Suprapubic skin (tissue), 4 donors: ENCODE measurements around the gene ANKRD13A.
"Not testable (repeated sequence)": the region's sequence is repeated elsewhere in the genome, so short reads cannot be mapped to it uniquely, and the experiment has no call there.

Experiments
- CTCF ChIP-seq, 2 donors: fragments of 200-600 bp in 1 of 2; fragments of 450-650 bp in 1 of 2; sonication (generic) in 1 of 2; IDR thresholded peaks; one replicate each; pipeline ENCODE4 v1.5.1; 2016 to 2019; ENCODE audit warnings: antibody characterized with exemption in 2 of 2, mild to moderate bottlenecking in 1 of 2, moderate library complexity in 1 of 2
- EP300 ChIP-seq: sonication (generic); formaldehyde crosslinking; IDR thresholded peaks from one replicate; pipeline ENCODE4 v1.6.1; 2017; ENCODE audit warnings: antibody characterized with exemption
- POLR2A ChIP-seq, 2 donors: fragments of 450-650 bp; IDR thresholded peaks; one replicate each; pipeline ENCODE4 v1.6.1; 2017; ENCODE audit warnings: antibody characterized with exemption in 2 of 2, mild to moderate bottlenecking in 2 of 2, moderate library complexity in 2 of 2
- POLR2AphosphoS5 ChIP-seq, 3 donors: sonication (generic); formaldehyde crosslinking; IDR thresholded peaks; one replicate each; pipeline ENCODE4 v1.6.1; 2017; ENCODE audit warnings: antibody characterized with exemption in 3 of 3

- TF ChIP-seq CTCF (IDR thresholded peaks at IDR 0.05); POLR2A (IDR thresholded peaks at IDR 0.05); POLR2AphosphoS5 (IDR thresholded peaks at IDR 0.05); EP300: not testable (repeated sequence)
These were observed 68.9 kb downstream of the ANKRD13A start for GRCh38 chr12:110068115-110068514.
